ENCODE data around the gene ZNF385B.
"Not testable (repeated sequence)": the region's sequence is repeated elsewhere in the genome, so short reads cannot be mapped to it uniquely, and the experiment has no call there.

The ZNF385B gene

DNA sequence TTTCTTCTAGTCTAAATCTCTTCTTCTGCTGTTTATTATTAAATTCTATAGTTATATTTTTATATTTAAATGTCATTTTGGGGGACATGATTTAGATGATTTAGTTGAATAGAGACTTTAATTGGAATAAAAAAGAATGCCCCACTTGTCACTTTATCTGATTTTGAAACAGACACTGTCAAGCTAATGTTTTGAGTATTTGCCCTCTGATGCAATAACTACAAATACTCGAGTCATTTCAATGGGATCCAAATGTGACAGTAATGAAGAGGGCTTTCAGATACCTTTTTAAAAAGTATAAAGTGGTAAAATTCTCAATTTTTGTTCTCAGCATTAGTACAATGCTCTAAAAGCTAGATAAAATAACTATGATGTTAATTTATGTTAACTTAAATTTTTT is 339.5 kb downstream of the ZNF385B start:
- no peak for DNase-seq (ENCODE audit: low read depth in 2 of 2, low spot score in 1 of 2)

DNA sequence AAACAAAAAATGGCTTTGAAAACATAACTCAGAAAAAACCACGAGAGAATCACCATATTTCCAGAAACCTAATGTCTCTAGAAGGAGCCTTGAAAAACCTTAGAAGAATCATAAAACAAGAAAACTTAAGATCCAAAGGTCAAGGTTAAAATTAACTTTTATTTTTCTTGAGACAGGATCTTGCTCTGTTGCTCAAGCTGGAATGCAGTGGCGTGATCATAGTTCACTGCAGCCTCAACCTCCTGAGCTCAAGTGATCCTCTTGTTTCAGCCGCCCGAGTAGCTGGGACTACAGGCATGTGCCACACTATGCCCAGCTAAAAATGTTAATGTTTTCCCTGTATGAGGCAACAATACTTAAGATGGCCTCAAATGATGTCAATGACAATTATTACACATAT is 342.6 kb downstream of the ZNF385B start:
- no peak for DNase-seq (ENCODE audit: low read depth in 2 of 2, low spot score in 1 of 2)

- no peak for DNase-seq (ENCODE audit: low read depth in 2 of 2, low spot score in 1 of 2)
Measured at GRCh38 chr2:179513181-179513580, 348.2 kb downstream of the ZNF385B start.

- no peak for DNase-seq (ENCODE audit: low read depth in 2 of 2, low spot score in 1 of 2)
Measured at GRCh38 chr2:179512281-179513035, 349.0 kb downstream of the ZNF385B start.

GRCh38 chr2:179511105-179511789 is 350.2 kb downstream of the ZNF385B start:
- no peak for DNase-seq (ENCODE audit: low read depth in 2 of 2, low spot score in 1 of 2)

DNA sequence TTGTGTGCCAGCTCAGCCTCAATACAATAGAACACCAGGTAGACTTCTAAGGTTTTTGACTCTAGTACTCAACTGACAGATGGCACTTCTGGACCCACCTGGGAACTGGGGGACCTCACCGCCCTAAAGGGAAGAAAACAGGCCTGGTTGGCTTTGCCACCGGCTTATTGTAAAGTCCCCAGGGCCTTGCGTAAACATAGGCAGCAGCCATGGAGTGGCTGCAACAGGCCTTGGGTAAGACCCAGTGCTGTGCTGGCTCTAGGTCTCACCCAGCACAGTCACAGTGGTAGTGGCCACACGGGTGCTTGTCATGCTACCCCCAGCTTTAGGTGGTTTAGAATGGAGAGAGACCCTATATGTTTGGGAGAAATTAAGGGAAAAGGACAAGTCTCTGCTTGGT is 366.1 kb downstream of the ZNF385B start:
- no peak for DNase-seq (ENCODE audit: low read depth in 2 of 2, low spot score in 1 of 2)

GRCh38 chr2:179488563-179488962 is 372.8 kb downstream of the ZNF385B start:
- no peak for DNase-seq (ENCODE audit: low read depth in 2 of 2, low spot score in 1 of 2)

DNA sequence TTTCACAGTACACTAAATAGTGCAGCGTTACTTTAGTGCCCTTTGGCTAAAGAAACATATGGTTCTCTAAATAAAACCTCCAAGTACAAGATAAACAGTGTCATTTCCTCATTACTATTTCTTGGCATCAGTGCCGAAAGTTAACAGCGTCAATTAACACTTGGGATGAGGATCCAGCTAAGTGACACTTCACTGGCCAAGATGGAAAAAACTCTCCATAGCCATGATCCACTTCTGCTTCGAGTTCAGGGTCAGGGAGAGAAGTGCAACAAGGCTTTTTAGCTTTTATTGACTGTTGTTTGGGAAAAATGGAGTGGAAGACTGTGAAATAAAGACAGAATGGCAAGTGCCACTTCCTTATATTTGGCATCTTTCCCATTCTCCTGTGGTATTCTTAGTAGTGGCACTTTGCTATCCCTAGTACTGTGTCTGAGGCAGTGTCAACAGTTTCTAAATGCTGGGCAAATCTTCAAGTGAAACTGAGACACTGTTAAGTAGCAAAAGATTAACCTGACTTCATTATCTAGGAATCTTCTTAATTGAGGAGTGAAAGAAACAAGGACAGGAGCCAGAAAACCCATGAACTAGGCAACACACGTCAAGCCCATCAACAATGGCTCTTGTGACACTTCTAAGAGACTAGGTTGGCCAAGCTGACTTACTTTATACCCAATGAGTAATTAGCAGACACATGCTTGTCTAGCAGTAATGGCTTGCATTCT is 374.2 kb downstream of the ZNF385B start:
- no peak for DNase-seq (ENCODE audit: low read depth in 2 of 2, low spot score in 1 of 2)

DNA sequence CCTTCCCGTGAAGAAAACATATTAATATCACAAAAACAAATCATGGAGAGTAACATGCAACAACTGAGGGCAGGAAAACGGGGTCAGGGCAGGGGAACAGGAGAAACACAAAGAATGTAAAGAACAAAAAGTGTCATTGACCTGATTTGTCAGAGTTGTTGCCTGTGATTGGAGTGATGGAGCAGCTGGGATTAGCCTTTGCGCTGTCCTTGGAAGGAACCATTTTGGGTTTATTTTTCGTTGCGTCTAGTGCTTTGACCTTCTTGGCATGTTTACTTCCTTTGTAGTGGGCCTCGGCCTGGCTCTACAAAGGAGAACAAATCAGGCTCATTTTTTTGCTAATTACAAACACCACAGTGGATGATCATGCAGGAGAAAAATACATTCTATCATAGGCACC is 378.3 kb downstream of the ZNF385B start:
- DNase-seq (ENCODE audit: low read depth in 2 of 2, low spot score in 1 of 2) = no peak

- no peak for DNase-seq (ENCODE audit: low read depth in 2 of 2, low spot score in 1 of 2)
Measured at GRCh38 chr2:179479947-179480346, 381.5 kb downstream of the ZNF385B start.

DNA sequence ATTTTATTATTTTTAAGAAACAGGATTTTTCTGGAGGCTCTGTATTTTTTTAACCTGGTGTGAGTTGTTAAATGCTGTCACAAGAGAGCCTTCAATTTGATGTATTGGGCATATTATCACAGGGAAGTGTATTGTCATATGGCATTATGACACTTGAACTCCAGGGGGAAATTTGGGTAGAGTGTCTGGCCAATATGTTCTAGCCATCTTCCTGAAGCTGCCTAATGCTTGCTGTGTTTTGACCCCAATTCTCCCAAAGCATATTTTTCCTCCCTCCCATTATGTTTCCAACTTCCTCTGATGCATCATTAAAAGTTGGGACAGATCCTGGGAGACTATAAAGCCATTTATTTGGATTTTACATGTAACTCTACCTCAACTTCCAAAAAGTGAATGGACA is 382.6 kb downstream of the ZNF385B start:
- no peak for DNase-seq (ENCODE audit: low read depth in 2 of 2, low spot score in 1 of 2)

- DNase-seq (ENCODE audit: low read depth in 2 of 2, low spot score in 1 of 2) = no peak
Measured at GRCh38 chr2:179470992-179471391, 390.4 kb downstream of the ZNF385B start.

DNA sequence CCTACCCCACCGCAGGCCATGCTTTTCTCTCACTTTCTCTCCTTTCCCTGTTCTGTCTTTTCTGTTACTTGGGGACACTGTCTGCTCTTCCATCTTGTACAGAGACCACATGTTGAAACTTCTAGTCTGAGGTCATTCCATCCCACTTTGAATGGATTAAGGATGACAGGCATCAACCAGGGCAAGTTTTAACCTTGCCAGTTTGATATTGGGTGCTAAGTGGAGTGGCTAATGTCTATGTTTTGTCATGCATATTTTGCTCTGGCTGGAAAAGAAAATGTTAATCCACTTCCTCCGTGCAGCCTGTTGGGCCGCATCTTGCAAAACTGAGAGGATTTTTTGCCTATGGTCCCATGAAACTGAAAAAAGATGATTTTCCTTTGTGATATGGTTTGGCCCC is 391.3 kb downstream of the ZNF385B start:
- DNase-seq (ENCODE audit: low read depth in 2 of 2, low spot score in 1 of 2) = no peak

DNA sequence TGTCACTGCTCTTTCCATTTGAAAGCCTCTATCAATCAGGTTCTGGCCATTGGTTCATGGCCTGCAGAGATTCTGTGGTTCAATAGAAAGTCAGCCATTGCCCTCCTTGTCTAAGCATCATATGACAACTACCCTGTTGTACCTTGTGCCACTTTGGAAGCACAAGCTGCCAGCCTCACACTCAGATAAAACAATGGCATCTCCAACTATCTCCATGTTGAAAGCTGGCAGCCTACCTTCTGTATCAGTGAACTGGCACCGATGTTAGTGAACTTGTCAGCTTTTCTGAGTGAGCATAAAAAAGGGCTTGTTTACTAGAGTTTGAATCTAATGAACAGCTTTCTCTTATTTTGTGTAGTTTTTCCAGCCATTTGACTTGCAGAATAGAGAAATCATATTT is 393.5 kb downstream of the ZNF385B start:
- no peak for DNase-seq (ENCODE audit: low read depth in 2 of 2, low spot score in 1 of 2)

GRCh38 chr2:179467111-179467510 is 394.3 kb downstream of the ZNF385B start:
- no peak for DNase-seq (ENCODE audit: low read depth in 2 of 2, low spot score in 1 of 2)

GRCh38 chr2:179461420-179461819 is 400.0 kb downstream of the ZNF385B start:
- DNase-seq (ENCODE audit: low read depth in 2 of 2, low spot score in 1 of 2) = no peak

GRCh38 chr2:179460181-179460929 is 401.1 kb downstream of the ZNF385B start:
- DNase-seq (ENCODE audit: low read depth in 2 of 2, low spot score in 1 of 2) = no peak

DNA sequence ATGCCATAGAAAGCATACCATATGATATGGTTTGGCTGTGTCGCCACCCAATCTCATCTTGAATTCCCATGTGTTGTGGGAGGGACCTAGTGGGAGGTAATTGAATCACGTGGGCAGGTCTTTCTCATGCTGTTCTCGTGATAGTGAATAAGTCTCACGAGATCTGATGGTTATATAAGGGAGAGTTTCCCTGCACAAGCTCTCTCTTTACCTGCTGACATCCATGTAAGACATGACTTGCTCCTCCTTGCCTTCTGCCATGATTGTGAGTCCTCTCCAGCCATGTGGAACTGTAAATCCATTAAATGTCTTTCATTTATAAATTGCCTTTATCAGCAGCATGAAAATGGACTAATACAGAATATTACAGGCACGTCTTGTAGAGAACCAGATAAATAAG is 403.3 kb downstream of the ZNF385B start:
- DNase-seq (ENCODE audit: low read depth in 2 of 2, low spot score in 1 of 2) = not testable (repeated sequence)

DNA sequence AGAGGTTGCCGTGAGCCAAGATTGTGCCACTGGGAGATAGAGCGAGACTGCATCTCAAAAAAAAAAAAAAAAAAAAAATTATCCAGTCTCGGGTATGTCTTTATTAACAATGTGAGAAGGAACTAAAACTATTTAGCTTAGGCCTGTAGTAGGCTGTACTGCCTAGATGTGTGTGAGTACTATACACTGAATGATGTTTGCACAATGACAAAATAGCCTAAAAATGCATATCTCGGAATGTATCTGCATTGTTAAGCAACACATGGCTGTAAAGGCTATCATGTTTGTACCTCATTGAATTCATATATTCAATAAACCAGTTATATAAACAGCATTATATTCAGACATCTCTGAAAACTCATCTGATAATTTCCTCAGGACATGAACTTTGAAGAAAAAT is 405.6 kb downstream of the ZNF385B start:
- DNase-seq (ENCODE audit: low read depth in 2 of 2, low spot score in 1 of 2) = no peak

DNA sequence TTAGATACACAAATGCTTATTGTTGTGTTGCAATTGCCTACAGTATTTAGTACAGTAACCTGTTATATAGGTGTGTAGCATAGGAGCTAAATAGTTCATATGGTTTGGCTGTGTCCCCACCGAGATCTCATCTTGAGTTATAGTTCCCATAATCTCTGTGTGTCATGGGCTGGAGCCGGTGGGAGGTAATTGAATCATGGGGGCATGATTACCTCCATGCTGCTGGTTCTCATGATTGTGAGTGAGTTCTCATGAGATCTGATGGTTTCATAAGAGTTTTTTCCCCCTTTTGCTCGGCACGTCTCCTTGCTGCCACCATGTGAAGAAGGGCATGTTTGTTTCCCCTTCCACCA is 406.3 kb downstream of the ZNF385B start:
- no peak for DNase-seq (ENCODE audit: low read depth in 2 of 2, low spot score in 1 of 2)

DNA sequence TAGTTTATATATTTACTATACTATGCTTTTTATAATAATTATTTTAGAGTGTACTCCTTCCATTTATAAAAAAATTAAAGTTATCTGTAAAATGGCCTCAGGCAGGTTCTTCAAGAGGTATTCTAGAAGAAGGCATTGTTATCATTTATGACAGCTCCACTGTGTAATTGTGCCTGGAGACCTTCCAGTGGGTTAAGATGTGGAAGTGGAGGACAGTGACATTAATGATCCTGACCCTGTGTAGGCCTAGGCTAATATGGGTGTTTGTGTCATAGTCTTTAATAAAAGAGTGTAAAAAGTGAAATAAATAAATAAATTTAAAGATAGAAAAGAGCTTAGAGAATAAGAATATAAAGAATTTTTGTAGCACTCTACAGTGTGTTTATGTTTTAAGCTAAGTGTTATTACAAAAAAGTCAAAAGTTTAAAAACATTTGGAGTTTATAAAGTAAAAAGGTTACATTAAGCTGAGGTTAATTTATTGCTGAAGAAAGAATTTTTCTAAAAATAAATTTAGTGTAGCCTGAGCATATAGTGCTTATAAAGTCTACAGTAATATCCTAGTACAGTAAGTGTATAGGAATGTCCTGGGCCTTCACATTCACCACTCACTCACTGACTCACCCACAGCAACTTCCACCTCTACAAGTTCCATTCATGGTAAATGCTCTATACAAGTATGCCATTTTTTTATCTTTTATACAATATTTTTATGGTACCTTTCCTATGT is 406.8 kb downstream of the ZNF385B start:
- no peak for DNase-seq (ENCODE audit: low read depth in 2 of 2, low spot score in 1 of 2)

All from stimulated activated CD8-positive, alpha-beta memory T cell treated with anti-CD3 and anti-CD28 coated beads, Interleukin-4, amount 100 ng/mL, for 4 hours (primary cell).